ENCODE results near the gene PRDM16. TPM values are rescaled to one million over a fixed set of nuclear protein-coding genes. Genes with fewer than 3 reads are reported as not detected.

Gene PRDM16
- total and polyA plus RNA-seq, 2 of the 4 experiments (the other 2 are of a cell fraction) = 0.02 TPM; not detected in 1

DNA sequence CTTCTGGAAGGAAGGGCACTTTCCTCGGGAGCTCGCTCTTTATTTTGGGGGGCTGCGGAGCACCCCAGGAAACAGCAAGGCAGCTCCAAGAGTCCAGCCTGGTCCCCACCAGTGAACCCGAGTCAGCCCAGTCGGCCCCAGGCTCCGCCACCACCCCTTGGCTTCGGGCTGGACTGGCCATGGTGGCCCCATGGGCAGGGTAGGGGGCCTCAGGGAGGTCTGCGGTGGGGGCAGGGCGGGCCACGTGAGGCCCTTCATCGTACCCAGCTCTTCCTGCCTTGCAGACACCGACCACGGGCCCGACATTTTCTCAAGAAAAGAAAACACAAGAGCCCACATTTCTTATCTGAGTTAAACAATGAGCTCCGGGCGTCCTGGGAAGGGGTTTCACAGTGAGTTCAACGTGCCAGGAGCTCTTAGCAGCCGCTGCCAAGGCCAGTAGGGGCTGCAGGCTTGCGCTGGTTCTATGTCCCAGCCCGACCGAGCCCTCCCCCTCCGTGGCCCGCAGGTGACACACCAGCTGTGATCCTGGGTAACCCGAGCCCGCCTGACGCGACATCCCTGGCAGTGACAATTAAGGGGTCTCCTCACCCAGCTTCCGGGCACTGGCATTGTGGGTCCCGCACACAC lies 66.2 kb downstream of the PRDM16 start:
- TF ChIP-seq SMC3 (IDR thresholded peaks at IDR 0.05; ENCODE audit: low read depth, low read length) (no peak), BHLHE40 (IDR thresholded peaks at IDR 0.05; ENCODE audit: low read depth, low read length) (no peak), FOS (IDR thresholded peaks at IDR 0.05; ENCODE audit: low read depth, low read length) (no peak), RAD21 (IDR thresholded peaks at IDR 0.05; ENCODE audit: low read length) (no peak), USF2 (IDR thresholded peaks at IDR 0.05; ENCODE audit: low read depth, low read length) (no peak), RCOR1 (IDR thresholded peaks at IDR 0.05; ENCODE audit: insufficient replicate concordance, low read length) (no peak), POLR2A (IDR thresholded peaks at IDR 0.05; ENCODE audit: low read depth, low read length) (no peak), RFX5 (IDR thresholded peaks at IDR 0.05; ENCODE audit: low read depth, low read length) (no peak), MXI1 (IDR thresholded peaks at IDR 0.05; ENCODE audit: borderline replicate concordance, low read depth, low read length) (no peak), MAZ (IDR thresholded peaks at IDR 0.05; ENCODE audit: borderline replicate concordance, low read depth, low read length) (no peak), NFE2L2 (IDR thresholded peaks at IDR 0.05; ENCODE audit: low read depth, low read length) (no peak), ELK1 (IDR thresholded peaks at IDR 0.05; ENCODE audit: borderline replicate concordance, low read depth, low read length) (no peak)
- TF ChIP-seq, protein P1, sequence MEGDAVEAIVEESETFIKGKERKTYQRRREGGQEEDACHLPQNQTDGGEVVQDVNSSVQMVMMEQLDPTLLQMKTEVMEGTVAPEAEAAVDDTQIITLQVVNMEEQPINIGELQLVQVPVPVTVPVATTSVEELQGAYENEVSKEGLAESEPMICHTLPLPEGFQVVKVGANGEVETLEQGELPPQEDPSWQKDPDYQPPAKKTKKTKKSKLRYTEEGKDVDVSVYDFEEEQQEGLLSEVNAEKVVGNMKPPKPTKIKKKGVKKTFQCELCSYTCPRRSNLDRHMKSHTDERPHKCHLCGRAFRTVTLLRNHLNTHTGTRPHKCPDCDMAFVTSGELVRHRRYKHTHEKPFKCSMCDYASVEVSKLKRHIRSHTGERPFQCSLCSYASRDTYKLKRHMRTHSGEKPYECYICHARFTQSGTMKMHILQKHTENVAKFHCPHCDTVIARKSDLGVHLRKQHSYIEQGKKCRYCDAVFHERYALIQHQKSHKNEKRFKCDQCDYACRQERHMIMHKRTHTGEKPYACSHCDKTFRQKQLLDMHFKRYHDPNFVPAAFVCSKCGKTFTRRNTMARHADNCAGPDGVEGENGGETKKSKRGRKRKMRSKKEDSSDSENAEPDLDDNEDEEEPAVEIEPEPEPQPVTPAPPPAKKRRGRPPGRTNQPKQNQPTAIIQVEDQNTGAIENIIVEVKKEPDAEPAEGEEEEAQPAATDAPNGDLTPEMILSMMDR (conservative IDR thresholded peaks at IDR 0.05; ENCODE audit: low read depth, low read length) = no peak
- H4K20me1 ChIP-seq (ENCODE audit: insufficient read depth, low read length) = no peaks in the 10 kb centered on the region
- peaks cover 2% of the 10 kb centered on the region; the same call in 1 of the 2 replicates for H3K9me3 ChIP-seq (ENCODE audit: control insufficient read depth, insufficient read depth, low read length)
- no peak overlapping the region for H3K14ac ChIP-seq (replicated peaks; ENCODE audit: low read depth, low read length)
- intact Hi-C loops (cut with micrococcal nuclease) = no loop called here
- no peak overlapping the region for H4K8ac ChIP-seq (ENCODE audit: low read depth in 2 of 2, low read length in 2 of 2)
- dilution Hi-C loops (cut with HindIII; ENCODE audit: low sequenced_read_pairs, unreplicated experiment) = no loop called here
- DNase-seq (no peak), ATAC-seq (ENCODE audit: low read depth) (no peak)
- no peak overlapping the region for H2BK5ac ChIP-seq (ENCODE audit: low read depth, low read length, poor library complexity, severe bottlenecking)
- in situ Hi-C loops (cut with MboI; ENCODE audit: low sequenced_read_pairs) = no loop called here
- H3K4me3 ChIP-seq (ENCODE audit: insufficient read depth, low read depth, low read length) = no peak overlapping the region
- H3K4me2 ChIP-seq (ENCODE audit: low read depth, low read length) = no peak overlapping the region
- H3K23ac ChIP-seq (ENCODE audit: low read depth, low read length) = no peak overlapping the region
- H2BK120ac ChIP-seq (ENCODE audit: low read depth, low read length) = no peak overlapping the region
- no peaks in the 10 kb centered on the region for H3K36me3 ChIP-seq (ENCODE audit: control insufficient read depth, insufficient read depth, low read length)
- ChIA-PET CTCF (no interaction called here), POLR2A (ENCODE audit: unreplicated experiment) (no interaction called here)
- H4K5ac ChIP-seq (ENCODE audit: low read depth, low read length) = no peak overlapping the region
- 79% methylated on average over 15 of the region's 29 CpGs; no CpG with 5 or more reads in 1 of the 2 experiments for WGBS, 2 experiments (ENCODE audit: extremely low coverage in 2 of 2, insufficient read length in 1 of 2)
- H2AFZ ChIP-seq (replicated peaks; ENCODE audit: low read length, poor library complexity) = no peak overlapping the region
- H3K79me1 ChIP-seq (ENCODE audit: low read depth in 1 of 2, low read length in 2 of 2) = no peaks in the 10 kb centered on the region
- H3K27me3 ChIP-seq (ENCODE audit: control insufficient read depth, insufficient read depth, low read length) = no peaks in the 10 kb centered on the region; the same call in 1 of the 2 replicates
- no peak overlapping the region for H2AK9ac ChIP-seq (replicated peaks; ENCODE audit: low read depth, low read length, poor library complexity)
- no peak overlapping the region for H3K9ac ChIP-seq (ENCODE audit: low read depth, low read length)
- no peak overlapping the region for H2BK20ac ChIP-seq (ENCODE audit: low read depth, low read length)
- no peak overlapping the region for H4K91ac ChIP-seq (ENCODE audit: insufficient read depth, low read depth, low read length)
- H3K56ac ChIP-seq (ENCODE audit: extremely low read depth, insufficient read depth, low read length) = no peak overlapping the region
- no peak overlapping the region for H2BK15ac ChIP-seq (ENCODE audit: low read depth, low read length)
- no peaks in the 10 kb centered on the region for H3K9me1 ChIP-seq (ENCODE audit: insufficient read depth, low read length)
- H3K4ac ChIP-seq (ENCODE audit: low read depth, low read length) = no peak overlapping the region
- BruUV-seq (replicated peaks) = no TSS peak
- no peak overlapping the region for H3K18ac ChIP-seq (ENCODE audit: low read depth, low read length)
- H3K4me1 ChIP-seq (ENCODE audit: control insufficient read depth, insufficient read depth, low read length) = no peaks in the 10 kb centered on the region
- no peak overlapping the region for H3K27ac ChIP-seq (ENCODE audit: insufficient read depth, low read length)
- no peak overlapping the region for H2AK5ac ChIP-seq (ENCODE audit: low read depth, low read length)
